ENCODE results near the gene SRP19. TPM values are rescaled to one million over a fixed set of nuclear protein-coding genes. Genes with fewer than 3 reads are reported as not detected.

Gene SRP19
- total and polyA plus RNA-seq, 9 of the 15 experiments (the other 6 are each of a cell fraction or from before 2014, with no cell fraction given), result 52.3 to 357 (median 146) TPM

DNA sequence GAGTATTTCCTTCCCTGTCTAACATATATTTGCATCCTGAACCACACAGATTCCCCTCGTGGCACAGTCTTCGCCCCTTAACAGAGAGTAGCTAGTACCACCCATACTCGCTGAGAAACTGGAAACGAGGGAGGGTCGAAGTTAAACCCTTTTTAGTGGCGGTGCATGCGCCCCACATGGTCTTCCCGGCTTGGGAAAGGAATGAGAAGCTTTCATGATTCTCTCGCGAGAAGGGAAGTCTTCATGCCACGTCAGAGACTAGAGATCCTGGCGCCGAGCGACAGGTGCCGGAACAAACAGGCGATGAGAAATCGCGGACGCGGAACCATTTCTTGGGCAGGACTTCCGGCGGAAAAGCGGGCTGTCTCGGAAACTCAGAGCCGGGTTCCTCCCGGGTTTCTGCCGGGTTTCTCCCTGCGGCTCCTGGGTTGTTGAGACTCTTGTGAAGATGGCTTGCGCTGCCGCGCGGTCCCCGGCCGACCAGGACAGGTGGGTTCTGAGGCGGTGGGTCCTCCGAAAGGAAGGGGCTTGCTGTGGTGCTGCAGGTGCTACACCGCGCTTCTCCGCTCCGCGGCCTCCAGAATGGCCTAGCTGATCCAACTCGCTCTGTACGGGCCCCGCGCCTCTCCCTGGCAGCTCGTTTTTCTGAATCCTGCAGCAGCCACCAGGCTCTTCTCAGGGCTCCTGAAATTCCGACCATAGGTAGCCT, at the start of gene SRP19 (continued):
- TF ChIP-seq ZNF785 (CRISPR knock-in tag; IDR thresholded peaks at IDR 0.05), result no peak
- no peak for TF ChIP-seq ARID1B (IDR thresholded peaks at IDR 0.05)
- TF ChIP-seq, protein P1, sequence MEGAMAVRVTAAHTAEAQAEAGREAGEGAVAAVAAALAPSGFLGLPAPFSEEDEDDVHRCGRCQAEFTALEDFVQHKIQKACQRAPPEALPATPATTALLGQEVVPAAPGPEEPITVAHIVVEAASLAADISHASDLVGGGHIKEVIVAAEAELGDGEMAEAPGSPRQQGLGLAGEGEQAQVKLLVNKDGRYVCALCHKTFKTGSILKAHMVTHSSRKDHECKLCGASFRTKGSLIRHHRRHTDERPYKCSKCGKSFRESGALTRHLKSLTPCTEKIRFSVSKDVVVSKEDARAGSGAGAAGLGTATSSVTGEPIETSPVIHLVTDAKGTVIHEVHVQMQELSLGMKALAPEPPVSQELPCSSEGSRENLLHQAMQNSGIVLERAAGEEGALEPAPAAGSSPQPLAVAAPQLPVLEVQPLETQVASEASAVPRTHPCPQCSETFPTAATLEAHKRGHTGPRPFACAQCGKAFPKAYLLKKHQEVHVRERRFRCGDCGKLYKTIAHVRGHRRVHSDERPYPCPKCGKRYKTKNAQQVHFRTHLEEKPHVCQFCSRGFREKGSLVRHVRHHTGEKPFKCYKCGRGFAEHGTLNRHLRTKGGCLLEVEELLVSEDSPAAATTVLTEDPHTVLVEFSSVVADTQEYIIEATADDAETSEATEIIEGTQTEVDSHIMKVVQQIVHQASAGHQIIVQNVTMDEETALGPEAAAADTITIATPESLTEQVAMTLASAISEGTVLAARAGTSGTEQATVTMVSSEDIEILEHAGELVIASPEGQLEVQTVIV (CRISPR knock-in tag; IDR thresholded peaks at IDR 0.05; ENCODE audit: borderline replicate concordance), result no peak
- peak; percentile 25 for TF ChIP-seq HNRNPLL (IDR thresholded peaks at IDR 0.05; ENCODE audit: low read depth, low read length, poor library complexity, severe bottlenecking)
- no peak for TF ChIP-seq GTF2A2 (tag; IDR thresholded peaks at IDR 0.05)
- TF ChIP-seq DLX4 (CRISPR knock-in tag; IDR thresholded peaks at IDR 0.05), result no peak
- no peak for TF ChIP-seq CREBBP (IDR thresholded peaks at IDR 0.05; ENCODE audit: low read depth, low read length)
- TF ChIP-seq RBM17 (IDR thresholded peaks at IDR 0.05; ENCODE audit: borderline replicate concordance, low read depth, low read length), result no peak
- TF ChIP-seq ZFP30 (CRISPR knock-in tag; IDR thresholded peaks at IDR 0.05; ENCODE audit: borderline replicate concordance), result no peak
- TF ChIP-seq EHMT2 (IDR thresholded peaks at IDR 0.05), result 0 out of 2 replicates have a peak, but pooled peaks have one; percentile 37
- peak; percentile 87 for TF ChIP-seq ZSCAN29 (IDR thresholded peaks at IDR 0.05)
- peak; percentile 84 for TF ChIP-seq NUFIP1 (IDR thresholded peaks at IDR 0.05; ENCODE audit: partially characterized antibody)
- TF ChIP-seq ELF1 (tag; IDR thresholded peaks at IDR 0.05), result peak; percentile 81
- TF ChIP-seq TAL1 (IDR thresholded peaks at IDR 0.05), result no peak
- 0 out of 2 replicates have a peak, but pooled peaks have one; percentile 25 for TF ChIP-seq HSF4 (CRISPR knock-in tag; IDR thresholded peaks at IDR 0.05; ENCODE audit: borderline replicate concordance)
- peak; percentile 73 for TF ChIP-seq TBP (optimal IDR thresholded peaks at IDR 0.05; ENCODE audit: low read depth, low read length)
- TF ChIP-seq SIX5 (IDR thresholded peaks at IDR 0.05; ENCODE audit: borderline replicate concordance in 1 of 2, insufficient read depth in 1 of 2, low read depth in 1 of 2, low read length in 2 of 2), result peak; percentile 26 to 31; a peak in 2 of 4 replicates
- peak; percentile 53; the same call in 1 of the 2 replicates for TF ChIP-seq MEF2D (tag; conservative IDR thresholded peaks at IDR 0.05; ENCODE audit: low read depth)
- no peak for TF ChIP-seq SIRT6 (IDR thresholded peaks at IDR 0.05; ENCODE audit: low read depth, low read length)
- TF ChIP-seq RBM25 (IDR thresholded peaks at IDR 0.05; ENCODE audit: low read depth, low read length, severe bottlenecking), result no peak
- no peak for TF ChIP-seq BMI1 (IDR thresholded peaks at IDR 0.05; ENCODE audit: low read length)
- TF ChIP-seq MAX (CRISPR knock-in tag; IDR thresholded peaks at IDR 0.05), result peak; percentile 99
- TF ChIP-seq KAT7 (CRISPR knock-in tag; IDR thresholded peaks at IDR 0.05; ENCODE audit: borderline replicate concordance), result peak; percentile 90; the same call in 1 of the 2 replicates
- peak in 1 of 2 experiments; percentile 92; a peak in 2 of 4 replicates for TF ChIP-seq MLX (CRISPR knock-in tag; conservative IDR thresholded peaks at IDR 0.05)
- TF ChIP-seq CBFB (CRISPR knock-in tag; IDR thresholded peaks at IDR 0.05), result peak; percentile 83
- peak; percentile 89 for TF ChIP-seq CXXC5 (CRISPR knock-in tag; IDR thresholded peaks at IDR 0.05)
